SK-N-SH treated with all-trans-retinoic acid at 6 μM for 48 hours (cell line): ENCODE data around the gene MKRN2OS.

Experiments
- ATAC-seq: fragments of 200-7000 bp; cut with Tn5 transposase; 3 replicates; pipeline ENCODE4 v1.9.1; 2020; ENCODE audit warnings: mild to moderate bottlenecking, moderate library complexity
- ARNTL ChIP-seq: fragments of 450-650 bp; formaldehyde crosslinking; IDR thresholded peaks from 2 replicates; pipeline ENCODE4 v1.5.0; 2020; ENCODE audit warnings: low read depth, mild to moderate bottlenecking, moderate library complexity, borderline replicate concordance
- BACH2 ChIP-seq: fragments of 250-450 bp; sonication (Bioruptor Pico); IDR thresholded peaks from 2 replicates; pipeline ENCODE4 v1.9.0; 2021; ENCODE audit warnings: mild to moderate bottlenecking, borderline replicate concordance
- CSDC2 ChIP-seq: fragments of 250-450 bp; sonication (Bioruptor Pico); IDR thresholded peaks from 2 replicates; pipeline ENCODE4 v1.5.0; 2020; ENCODE audit warnings: mild to moderate bottlenecking, moderate library complexity
- ESRRG ChIP-seq: fragments of 250-450 bp; sonication (Bioruptor Pico); IDR thresholded peaks from 2 replicates; pipeline ENCODE4 v1.6.1; 2021; ENCODE audit warnings: mild to moderate bottlenecking
- GLIS3 ChIP-seq: fragments of 250-450 bp; sonication (Bioruptor Pico); IDR thresholded peaks from 2 replicates; pipeline ENCODE4 v1.5.0; 2020; ENCODE audit warnings: mild to moderate bottlenecking, moderate library complexity
- ISL1 ChIP-seq: fragments of 250-450 bp; sonication (Bioruptor Pico); IDR thresholded peaks from 2 replicates; pipeline ENCODE4 v2.1.2; 2022; ENCODE audit warnings: mild to moderate bottlenecking, moderate library complexity
- OSR1 ChIP-seq: fragments of 250-450 bp; sonication (Bioruptor Pico); IDR thresholded peaks from 2 replicates; pipeline ENCODE4 v1.8.0; 2022; ENCODE audit warnings: moderate library complexity, mild to moderate bottlenecking, inconsistent platforms
- POU6F1 ChIP-seq: fragments of 250-450 bp; sonication (Bioruptor Pico); IDR thresholded peaks from 2 replicates; pipeline ENCODE4 v1.8.0; 2021; ENCODE audit warnings: low read depth, mild to moderate bottlenecking, moderate library complexity, borderline replicate concordance
- PPARA ChIP-seq: fragments of 250-450 bp; sonication (Bioruptor Pico); IDR thresholded peaks from 2 replicates; pipeline ENCODE4 v1.5.0; 2020; ENCODE audit warnings: mild to moderate bottlenecking, borderline replicate concordance
- SNAI2 ChIP-seq: fragments of 250-450 bp; sonication (Bioruptor Pico); IDR thresholded peaks from 2 replicates; pipeline ENCODE4 v1.5.0; 2020; ENCODE audit warnings: mild to moderate bottlenecking, moderate library complexity
- TCF4 ChIP-seq: fragments of 250-450 bp; sonication (Bioruptor Pico); IDR thresholded peaks from 2 replicates; pipeline ENCODE4 v1.8.0; 2021; ENCODE audit warnings: mild to moderate bottlenecking, moderate library complexity, borderline replicate concordance
- TOX ChIP-seq: fragments of 250-450 bp; sonication (Bioruptor Pico); IDR thresholded peaks from 2 replicates; pipeline ENCODE4 v1.8.0; 2021; ENCODE audit warnings: mild to moderate bottlenecking, moderate library complexity, borderline replicate concordance
- ZC3H10 ChIP-seq: fragments of 250-450 bp; sonication (Bioruptor Pico); IDR thresholded peaks from 2 replicates; pipeline ENCODE4 v1.5.1; 2021; ENCODE audit warnings: mild to moderate bottlenecking, moderate library complexity
- ZFP3 ChIP-seq: fragments of 250-450 bp; sonication (Bioruptor Pico); IDR thresholded peaks from 2 replicates; pipeline ENCODE4 v1.5.0; 2020; ENCODE audit warnings: mild to moderate bottlenecking, moderate library complexity
- ZFP30 ChIP-seq: fragments of 450-650 bp; formaldehyde crosslinking; IDR thresholded peaks from 2 replicates; pipeline ENCODE4 v1.5.0; 2022; ENCODE audit warnings: mild to moderate bottlenecking, moderate library complexity
- ZNF565 ChIP-seq: fragments of 450-650 bp; formaldehyde crosslinking; conservative IDR thresholded peaks from 2 replicates; pipeline ENCODE4 v1.5.0; 2020; ENCODE audit warnings: low read depth, mild to moderate bottlenecking, moderate library complexity
- ZNF70 ChIP-seq: fragments of 450-650 bp; formaldehyde crosslinking; IDR thresholded peaks from 2 replicates; pipeline ENCODE4 v1.5.0; 2020; ENCODE audit warnings: mild to moderate bottlenecking, moderate library complexity
- ZNF8 ChIP-seq: fragments of 450-650 bp; formaldehyde crosslinking; IDR thresholded peaks from 2 replicates; pipeline ENCODE4 v1.5.0; 2020; ENCODE audit warnings: mild to moderate bottlenecking, moderate library complexity
- TF ChIP-seq, protein P1 (sequence below): fragments of 250-450 bp; sonication (Bioruptor Pico); IDR thresholded peaks from 2 replicates; pipeline ENCODE4 v1.5.0; 2020; ENCODE audit warnings: mild to moderate bottlenecking, moderate library complexity
- TF ChIP-seq, protein P2 (sequence below): fragments of 250-450 bp; sonication (Bioruptor Pico); IDR thresholded peaks from 2 replicates; pipeline ENCODE4 v1.5.1; 2021; ENCODE audit warnings: mild to moderate bottlenecking, moderate library complexity
- TF ChIP-seq, protein P3 (sequence below): fragments of 250-450 bp; sonication (Bioruptor Pico); IDR thresholded peaks from 2 replicates; pipeline ENCODE4 v1.5.1; 2020; ENCODE audit warnings: low read depth, mild to moderate bottlenecking, moderate library complexity
- TF ChIP-seq, protein P4 (sequence below): fragments of 250-450 bp; sonication (Bioruptor Pico); IDR thresholded peaks from 2 replicates; pipeline ENCODE4 v1.8.0; 2020; ENCODE audit warnings: mild to moderate bottlenecking, moderate library complexity, borderline replicate concordance

Gene MKRN2OS

DNA sequence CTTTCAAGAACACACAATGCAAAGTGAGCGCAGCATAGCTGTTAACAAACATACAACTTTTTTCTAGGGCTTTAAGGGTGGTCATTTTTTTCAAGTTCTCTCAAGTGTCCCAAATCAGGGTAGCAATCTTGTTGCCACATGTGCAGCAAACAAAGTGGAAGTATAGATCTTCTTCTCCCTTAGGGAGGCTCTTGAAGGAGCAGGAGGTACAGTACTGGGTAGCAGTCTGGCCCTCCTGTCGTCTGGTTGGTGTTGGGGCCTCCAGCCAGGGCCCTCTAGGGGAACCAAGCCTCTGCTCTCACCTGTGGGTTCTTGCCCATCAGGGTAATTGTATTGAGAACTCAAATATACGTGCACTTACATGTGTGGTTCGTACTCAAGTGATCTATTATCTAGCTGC lies 37.4 kb upstream of the MKRN2OS start (continued):
- no peak for TF ChIP-seq BACH2 (CRISPR knock-in tag)

GRCh38 chr3:12579905-12580304 lies 34.6 kb upstream of the MKRN2OS start:
- TF ChIP-seq CSDC2 (no peak), SNAI2 (CRISPR knock-in tag) (no peak), POU6F1 (CRISPR knock-in tag) (no peak), OSR1 (CRISPR knock-in tag) (no peak), ESRRG (no peak), PPARA (CRISPR knock-in tag) (no peak), TOX (no peak), ZFP30 (CRISPR knock-in tag) (no peak), ZNF565 (no peak), ARNTL (CRISPR knock-in tag) (no peak), ISL1 (CRISPR knock-in tag) (no peak), ZFP3 (CRISPR knock-in tag) (no peak)
- TF ChIP-seq, protein P1, sequence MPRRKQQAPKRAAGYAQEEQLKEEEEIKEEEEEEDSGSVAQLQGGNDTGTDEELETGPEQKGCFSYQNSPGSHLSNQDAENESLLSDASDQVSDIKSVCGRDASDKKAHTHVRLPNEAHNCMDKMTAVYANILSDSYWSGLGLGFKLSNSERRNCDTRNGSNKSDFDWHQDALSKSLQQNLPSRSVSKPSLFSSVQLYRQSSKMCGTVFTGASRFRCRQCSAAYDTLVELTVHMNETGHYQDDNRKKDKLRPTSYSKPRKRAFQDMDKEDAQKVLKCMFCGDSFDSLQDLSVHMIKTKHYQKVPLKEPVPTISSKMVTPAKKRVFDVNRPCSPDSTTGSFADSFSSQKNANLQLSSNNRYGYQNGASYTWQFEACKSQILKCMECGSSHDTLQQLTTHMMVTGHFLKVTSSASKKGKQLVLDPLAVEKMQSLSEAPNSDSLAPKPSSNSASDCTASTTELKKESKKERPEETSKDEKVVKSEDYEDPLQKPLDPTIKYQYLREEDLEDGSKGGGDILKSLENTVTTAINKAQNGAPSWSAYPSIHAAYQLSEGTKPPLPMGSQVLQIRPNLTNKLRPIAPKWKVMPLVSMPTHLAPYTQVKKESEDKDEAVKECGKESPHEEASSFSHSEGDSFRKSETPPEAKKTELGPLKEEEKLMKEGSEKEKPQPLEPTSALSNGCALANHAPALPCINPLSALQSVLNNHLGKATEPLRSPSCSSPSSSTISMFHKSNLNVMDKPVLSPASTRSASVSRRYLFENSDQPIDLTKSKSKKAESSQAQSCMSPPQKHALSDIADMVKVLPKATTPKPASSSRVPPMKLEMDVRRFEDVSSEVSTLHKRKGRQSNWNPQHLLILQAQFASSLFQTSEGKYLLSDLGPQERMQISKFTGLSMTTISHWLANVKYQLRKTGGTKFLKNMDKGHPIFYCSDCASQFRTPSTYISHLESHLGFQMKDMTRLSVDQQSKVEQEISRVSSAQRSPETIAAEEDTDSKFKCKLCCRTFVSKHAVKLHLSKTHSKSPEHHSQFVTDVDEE (CRISPR knock-in tag), result no peak
- TF ChIP-seq, protein P2, sequence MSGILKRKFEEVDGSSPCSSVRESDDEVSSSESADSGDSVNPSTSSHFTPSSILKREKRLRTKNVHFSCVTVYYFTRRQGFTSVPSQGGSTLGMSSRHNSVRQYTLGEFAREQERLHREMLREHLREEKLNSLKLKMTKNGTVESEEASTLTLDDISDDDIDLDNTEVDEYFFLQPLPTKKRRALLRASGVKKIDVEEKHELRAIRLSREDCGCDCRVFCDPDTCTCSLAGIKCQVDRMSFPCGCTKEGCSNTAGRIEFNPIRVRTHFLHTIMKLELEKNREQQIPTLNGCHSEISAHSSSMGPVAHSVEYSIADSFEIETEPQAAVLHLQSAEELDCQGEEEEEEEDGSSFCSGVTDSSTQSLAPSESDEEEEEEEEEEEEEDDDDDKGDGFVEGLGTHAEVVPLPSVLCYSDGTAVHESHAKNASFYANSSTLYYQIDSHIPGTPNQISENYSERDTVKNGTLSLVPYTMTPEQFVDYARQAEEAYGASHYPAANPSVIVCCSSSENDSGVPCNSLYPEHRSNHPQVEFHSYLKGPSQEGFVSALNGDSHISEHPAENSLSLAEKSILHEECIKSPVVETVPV, result no peak
- TF ChIP-seq, protein P3, sequence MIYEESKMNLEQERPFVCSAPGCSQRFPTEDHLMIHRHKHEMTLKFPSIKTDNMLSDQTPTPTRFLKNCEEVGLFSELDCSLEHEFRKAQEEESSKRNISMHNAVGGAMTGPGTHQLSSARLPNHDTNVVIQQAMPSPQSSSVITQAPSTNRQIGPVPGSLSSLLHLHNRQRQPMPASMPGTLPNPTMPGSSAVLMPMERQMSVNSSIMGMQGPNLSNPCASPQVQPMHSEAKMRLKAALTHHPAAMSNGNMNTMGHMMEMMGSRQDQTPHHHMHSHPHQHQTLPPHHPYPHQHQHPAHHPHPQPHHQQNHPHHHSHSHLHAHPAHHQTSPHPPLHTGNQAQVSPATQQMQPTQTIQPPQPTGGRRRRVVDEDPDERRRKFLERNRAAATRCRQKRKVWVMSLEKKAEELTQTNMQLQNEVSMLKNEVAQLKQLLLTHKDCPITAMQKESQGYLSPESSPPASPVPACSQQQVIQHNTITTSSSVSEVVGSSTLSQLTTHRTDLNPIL, result no peak
- TF ChIP-seq, protein P4, sequence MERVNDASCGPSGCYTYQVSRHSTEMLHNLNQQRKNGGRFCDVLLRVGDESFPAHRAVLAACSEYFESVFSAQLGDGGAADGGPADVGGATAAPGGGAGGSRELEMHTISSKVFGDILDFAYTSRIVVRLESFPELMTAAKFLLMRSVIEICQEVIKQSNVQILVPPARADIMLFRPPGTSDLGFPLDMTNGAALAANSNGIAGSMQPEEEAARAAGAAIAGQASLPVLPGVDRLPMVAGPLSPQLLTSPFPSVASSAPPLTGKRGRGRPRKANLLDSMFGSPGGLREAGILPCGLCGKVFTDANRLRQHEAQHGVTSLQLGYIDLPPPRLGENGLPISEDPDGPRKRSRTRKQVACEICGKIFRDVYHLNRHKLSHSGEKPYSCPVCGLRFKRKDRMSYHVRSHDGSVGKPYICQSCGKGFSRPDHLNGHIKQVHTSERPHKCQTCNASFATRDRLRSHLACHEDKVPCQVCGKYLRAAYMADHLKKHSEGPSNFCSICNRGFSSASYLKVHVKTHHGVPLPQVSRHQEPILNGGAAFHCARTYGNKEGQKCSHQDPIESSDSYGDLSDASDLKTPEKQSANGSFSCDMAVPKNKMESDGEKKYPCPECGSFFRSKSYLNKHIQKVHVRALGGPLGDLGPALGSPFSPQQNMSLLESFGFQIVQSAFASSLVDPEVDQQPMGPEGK (CRISPR knock-in tag), result no peak
- ATAC-seq, result no peak

GRCh38 chr3:12579456-12579855 lies 34.2 kb upstream of the MKRN2OS start:
- ATAC-seq, result no peak
- TF ChIP-seq GLIS3, result no peak
- TF ChIP-seq CSDC2, result no peak
- TF ChIP-seq BACH2 (CRISPR knock-in tag), result no peak
- no peak for TF ChIP-seq ZNF8 (CRISPR knock-in tag)
- TF ChIP-seq ISL1 (CRISPR knock-in tag), result no peak
- no peak for TF ChIP-seq POU6F1 (CRISPR knock-in tag)
- no peak for TF ChIP-seq TCF4 (CRISPR knock-in tag)
- no peak for TF ChIP-seq OSR1 (CRISPR knock-in tag)
- no peak for TF ChIP-seq SNAI2 (CRISPR knock-in tag)
- TF ChIP-seq ZNF565, result no peak
- no peak for TF ChIP-seq ZNF70 (CRISPR knock-in tag)
- TF ChIP-seq, protein P4 (CRISPR knock-in tag), result no peak
- no peak for TF ChIP-seq ZC3H10 (CRISPR knock-in tag)
- TF ChIP-seq, all 23 proteins: peak for 0
